Left renal pelvis (tissue), 4 donors: ENCODE measurements around the gene HOXA11. TPM values are rescaled to one million over a fixed set of nuclear protein-coding genes. Genes with fewer than 3 reads are reported as not detected.

ENCODE experiments used
- DNase-seq, 4 donors: peaks; one replicate each; pipeline ENCODE4 v3.0.0-alpha.2; 2013; ENCODE audit warnings: low read depth in 4 of 4, low spot score in 3 of 4
- polyA plus RNA-seq, 4 donors: library from polyadenylated mRNA; unstranded; fragments of 120-200 nt; gene quantifications; one replicate each; pipeline ENCODE4 v1.2.1, GENCODE V29; 2013; ENCODE audit not compliant: insufficient read length in 4 of 4

The HOXA11 gene
- polyA plus RNA-seq, 4 donors: 32.3 to 44.2 (median 40.7) TPM

DNA sequence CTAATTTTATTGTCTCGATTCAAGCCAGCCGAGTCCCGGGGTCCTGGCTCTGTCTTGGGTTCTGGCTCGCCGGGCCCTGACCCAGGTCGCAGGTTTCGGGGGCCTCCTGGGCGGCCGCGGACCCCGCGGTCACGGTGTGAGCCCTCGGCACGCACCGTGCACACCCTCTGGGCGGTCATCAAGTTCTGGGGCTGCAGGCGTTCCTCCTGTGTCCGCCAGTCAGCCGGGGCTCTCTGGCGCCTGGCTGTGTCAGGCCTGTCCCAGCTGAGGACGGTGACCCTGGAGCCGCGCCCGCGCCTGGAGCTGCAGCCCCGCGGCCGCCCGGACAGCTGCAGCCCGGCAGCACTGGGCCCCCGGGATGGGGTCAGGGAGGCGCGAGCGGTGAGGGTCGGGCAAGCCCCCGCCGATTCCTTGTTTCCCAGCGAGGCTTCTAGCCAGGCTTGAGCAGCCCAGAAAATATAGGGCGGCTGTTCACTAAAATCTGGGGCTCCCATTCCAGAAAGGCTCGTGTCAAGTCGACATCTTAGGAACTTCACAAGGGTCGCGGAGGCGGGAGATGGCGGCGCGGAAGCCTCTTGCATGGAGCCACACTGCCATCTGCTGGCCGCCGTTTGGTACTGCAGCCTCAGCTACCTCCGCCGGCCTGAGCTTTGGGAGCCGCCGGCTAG lies 24.4 kb downstream of the HOXA11 start:
- DNase-seq: peak in 3 of 4 donors; percentile 86 to 93 (median 86)

- DNase-seq: no peak
Observed at GRCh38 chr7:27160145-27160545, 24.9 kb downstream of the HOXA11 start.

DNA sequence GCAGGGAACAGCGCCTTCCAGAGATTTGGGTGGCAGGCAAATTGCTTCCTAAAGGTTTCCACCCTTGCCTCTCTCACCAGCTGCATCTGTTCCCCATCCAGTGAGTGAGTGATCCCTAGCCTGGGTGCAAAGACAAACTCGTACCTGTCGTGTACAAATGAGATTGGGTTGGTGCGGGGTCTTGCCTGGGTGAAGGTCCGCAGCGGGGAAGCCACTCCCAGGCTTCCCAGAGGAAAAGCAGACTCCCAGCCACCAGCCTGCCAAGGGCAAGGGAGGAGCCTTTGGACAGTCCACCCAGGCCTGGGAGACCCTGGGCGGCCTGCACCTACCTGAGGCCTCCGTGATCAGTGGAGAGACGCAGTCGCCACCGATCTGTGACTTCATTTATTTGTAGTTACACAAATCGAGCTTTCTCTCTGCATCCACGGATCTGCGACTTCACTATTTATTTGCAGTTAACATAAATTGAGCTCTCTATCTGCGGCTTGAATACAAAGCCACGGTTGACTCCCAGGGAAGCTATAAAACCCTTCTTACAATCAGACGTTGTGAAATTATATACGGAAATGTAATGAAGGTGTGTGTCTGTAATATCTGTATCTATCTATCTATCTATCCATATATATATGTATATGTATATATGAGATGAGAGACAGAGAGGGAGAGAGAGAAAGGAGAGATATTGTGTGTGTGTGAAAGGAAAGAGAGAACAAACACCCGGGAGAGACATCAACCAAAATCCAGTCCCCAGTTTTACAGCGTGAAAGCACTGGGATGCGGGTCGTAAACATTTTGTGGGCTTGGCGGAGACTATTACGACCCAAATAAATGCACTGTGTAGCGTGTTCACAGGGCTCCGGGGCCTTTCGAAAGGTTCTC lies 25.5 kb downstream of the HOXA11 start:
- no peak for DNase-seq

DNA sequence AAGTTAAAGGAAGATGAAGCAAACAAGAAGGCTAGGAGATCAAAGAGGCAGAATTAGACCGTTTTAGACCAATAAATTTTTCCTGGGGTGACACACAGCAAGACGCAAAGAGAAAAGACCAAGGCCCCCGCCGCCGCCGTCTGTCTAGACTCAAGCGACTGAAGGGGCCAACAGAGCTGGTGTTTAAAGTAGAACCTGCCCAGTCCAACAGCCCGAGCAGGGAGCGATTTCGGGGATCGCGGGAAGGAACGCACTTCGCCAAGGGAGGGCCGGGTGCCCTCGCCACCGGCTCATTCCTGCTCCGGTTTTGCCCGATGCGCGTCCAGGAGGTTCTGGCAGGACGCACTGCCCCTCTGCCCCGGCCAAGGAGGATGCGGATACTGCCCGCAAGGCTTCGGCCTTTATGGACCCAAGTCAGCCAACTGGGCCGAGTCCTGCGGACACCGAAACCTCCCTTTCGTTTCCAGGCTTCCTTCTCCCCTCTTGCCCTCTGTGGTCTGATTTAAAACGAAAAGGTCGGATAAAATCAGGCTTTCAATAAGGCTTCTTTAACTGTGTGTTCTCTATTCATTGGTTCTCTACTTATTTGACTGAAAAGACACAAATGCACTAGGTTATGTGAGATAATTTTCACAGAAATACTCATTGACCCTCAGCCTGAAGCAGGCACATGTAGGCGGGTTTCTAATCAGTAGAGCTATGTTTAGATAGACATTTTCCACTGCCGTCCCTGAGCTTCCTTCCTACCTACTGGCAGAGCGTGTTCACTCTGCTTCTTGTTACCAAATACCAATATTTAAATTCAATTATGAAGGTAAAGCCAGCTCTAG lies 26.4 kb downstream of the HOXA11 start:
- no peak for DNase-seq

GRCh38 chr7:27157702-27158431 lies 27.2 kb downstream of the HOXA11 start:
- peak in 1 of 4 donors; percentile 78 for DNase-seq

DNA sequence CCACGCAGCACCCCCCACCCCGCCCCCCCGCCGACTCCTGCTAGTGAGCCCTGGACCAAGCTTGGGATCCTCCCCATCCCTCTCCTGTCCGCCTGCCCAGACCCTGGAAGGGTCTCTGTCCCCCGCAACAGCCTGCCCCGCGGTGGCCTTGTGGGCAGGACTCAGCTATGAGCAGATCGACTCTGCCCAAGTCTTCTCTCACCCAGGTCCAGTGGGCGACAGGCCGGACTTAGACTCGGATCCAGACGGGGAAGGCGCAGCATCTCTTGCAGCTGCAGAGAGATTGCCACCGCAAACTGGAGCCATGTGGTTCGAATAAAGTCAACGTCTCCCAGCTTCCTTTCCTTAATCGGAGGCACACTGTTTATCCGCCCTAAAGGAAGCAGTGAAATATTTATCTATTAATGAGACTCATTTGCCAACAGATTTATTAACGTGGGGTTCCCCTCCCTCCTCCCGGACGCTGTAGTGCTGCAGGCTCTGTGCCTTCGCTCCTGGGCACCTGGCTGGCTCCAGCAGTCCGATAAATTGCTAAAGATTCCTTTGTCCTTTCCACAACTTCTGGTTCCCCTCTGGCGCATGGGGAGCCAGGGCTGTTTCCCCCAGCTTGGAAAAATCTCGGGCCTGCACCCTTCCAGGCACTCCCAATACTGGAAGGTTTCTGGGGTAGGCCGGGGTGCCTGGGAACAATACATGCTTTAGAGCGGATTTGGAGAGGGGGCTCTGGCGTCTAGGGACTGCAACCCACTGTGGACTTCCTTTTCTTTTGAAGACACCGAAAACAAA lies 27.9 kb downstream of the HOXA11 start:
- DNase-seq: no peak

GRCh38 chr7:27156508-27156898 lies 28.5 kb downstream of the HOXA11 start, which contains the start of gene HOXA7:
HOXA7 (minus strand) TSS chr7:27156675; CDS start chr7:27156545, 130 bp downstream.
- DNase-seq: peak in 3 of 4 donors; percentile 83 to 89 (median 85)

- no peak for DNase-seq
Observed at GRCh38 chr7:27155816-27156507, 29.1 kb downstream of the HOXA11 start.

- no peak for DNase-seq
Observed at GRCh38 chr7:27154901-27155815, 29.9 kb downstream of the HOXA11 start.

DNA sequence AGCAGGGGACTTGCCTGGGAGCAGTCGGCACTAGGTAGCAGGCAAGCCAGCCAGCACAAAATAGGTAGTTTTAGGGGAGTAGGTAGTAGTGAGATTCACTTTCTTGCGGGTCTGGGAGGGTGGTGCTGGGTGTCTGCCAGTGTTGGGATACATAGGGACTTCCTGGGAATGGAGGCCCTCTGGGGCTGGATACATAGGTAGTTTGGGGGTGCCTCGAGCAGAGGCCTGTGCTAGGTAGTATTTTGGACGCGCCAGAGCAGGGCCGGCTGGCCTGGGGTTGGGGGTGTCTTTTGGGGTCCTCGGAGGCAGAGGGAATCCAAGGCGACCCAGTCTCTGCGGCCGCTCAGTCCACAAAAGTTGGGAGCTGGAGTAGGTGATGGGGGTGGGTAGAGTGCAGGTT lies 30.7 kb downstream of the HOXA11 start:
- no peak for DNase-seq

- DNase-seq: no peak
Observed at GRCh38 chr7:27153526-27153925, 31.5 kb downstream of the HOXA11 start.

DNA sequence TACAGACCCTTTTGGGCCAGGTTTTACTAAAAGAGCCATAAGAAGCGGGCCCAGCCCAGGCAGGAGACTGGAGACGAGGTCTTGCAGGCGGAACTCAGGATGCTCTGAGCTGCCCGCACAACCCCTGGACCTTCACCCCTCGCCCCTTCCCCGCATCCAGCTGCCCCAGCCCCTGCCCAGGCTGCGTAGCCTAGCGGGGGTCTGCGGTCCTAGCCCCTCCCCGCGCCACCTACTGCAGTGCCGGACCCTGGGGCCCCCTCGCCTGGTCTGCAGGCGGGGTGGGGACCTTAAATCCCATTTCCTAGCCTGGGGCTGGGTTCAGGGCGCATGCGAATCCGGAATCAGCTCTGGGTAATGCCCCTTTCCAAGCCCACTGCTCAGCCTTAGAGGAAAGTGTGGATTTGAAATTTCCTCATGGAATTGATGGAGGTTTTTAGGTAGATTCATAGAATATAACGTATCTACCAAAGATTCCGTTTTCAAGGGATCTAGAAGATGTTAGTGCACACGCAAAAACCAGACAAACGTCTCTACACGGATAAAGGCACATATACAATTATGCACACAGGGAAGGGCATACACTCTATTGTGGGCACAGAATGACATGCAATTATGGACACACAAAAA lies 32.1 kb downstream of the HOXA11 start:
- DNase-seq: no peak

GRCh38 chr7:27151931-27152815 lies 32.9 kb downstream of the HOXA11 start, which contains the start of gene HOXA3:
HOXA3 (minus strand) TSS chr7:27152583; CDS start chr7:27110640, 41,943 bp downstream.
- peak in 2 of 4 donors; percentile 88 to 91 for DNase-seq

DNA sequence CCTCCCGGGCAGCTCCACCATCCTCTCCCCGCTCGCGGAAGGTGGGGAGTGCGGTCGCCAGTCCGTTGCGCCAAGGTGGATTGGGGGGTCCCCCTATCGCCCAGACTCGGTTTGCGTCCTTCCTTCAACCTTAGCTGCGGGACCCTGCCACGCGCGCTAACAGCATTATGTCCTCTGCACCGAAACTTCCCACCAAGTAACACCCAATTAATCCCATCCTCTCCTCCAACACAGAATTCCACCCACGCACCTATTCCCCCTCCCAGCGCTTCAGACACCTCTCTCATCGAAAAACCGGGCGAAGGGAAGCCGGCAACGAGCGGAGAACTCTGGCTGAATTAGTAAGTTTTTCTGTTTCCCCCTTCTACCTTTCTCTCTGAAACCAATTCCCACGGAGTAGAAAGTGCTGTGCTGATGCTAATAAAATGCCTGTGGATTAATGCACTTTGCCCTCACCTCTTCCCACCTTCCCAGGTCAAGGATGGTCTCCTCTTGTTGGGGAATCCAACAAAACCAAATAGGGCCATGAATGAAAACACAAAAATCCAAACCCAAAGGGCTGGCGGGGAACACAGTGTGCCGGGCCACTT lies 33.6 kb downstream of the HOXA11 start:
- DNase-seq: no peak

- DNase-seq: peak in 1 of 4 donors; percentile 73
Observed at GRCh38 chr7:27150568-27151340, 34.3 kb downstream of the HOXA11 start.
